Measurements from ENCODE around the gene KRTAP10-5. TPM values are rescaled to one million over a fixed set of nuclear protein-coding genes. Genes with fewer than 3 reads are reported as not detected.

KRTAP10-5 gene
- total RNA-seq, 3 donors from 2014 or later (not counting 1 experiment from before 2014, with no cell fraction given), result not detected

DNA sequence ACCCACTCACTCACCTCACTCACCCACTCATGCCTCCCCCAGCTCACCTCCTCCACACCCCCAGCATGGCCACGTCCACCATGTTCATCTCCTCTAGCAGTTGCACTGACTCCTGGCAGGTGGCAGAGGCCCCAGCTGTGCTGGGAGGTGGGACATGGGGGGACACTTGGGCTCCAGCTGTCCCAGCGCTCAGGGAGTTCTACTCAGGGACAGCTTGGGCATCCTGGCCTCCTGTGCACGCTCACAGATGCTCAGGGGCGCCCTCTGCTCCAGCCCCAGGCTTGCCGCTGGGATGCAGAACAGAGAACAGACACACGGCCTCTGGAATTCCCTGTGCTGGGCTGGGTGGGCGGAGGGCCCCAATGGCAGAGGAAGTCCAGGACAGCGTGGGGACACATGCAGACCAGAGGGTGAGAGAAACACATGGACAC is 36.7 kb upstream of the KRTAP10-5 start:
- Histone ChIP-seq H3K9me3 (ENCODE audit: control insufficient read depth, insufficient read depth, low read length) (peaks cover 4% of the 10 kb centered on the region), H3K4me1 (ENCODE audit: control insufficient read depth, insufficient read depth, low read length) (peaks cover 27% of the 10 kb centered on the region), H3K4me3 (ENCODE audit: low read length) (no peak overlapping the region), H3K27me3 (ENCODE audit: control insufficient read depth, insufficient read depth, low read length) (no peaks in the 10 kb centered on the region), H3K36me3 (ENCODE audit: control insufficient read depth, insufficient read depth, low read length) (no peaks in the 10 kb centered on the region), H3K27ac (ENCODE audit: low read length) (no peak overlapping the region)
- no peak for TF ChIP-seq CTCF (IDR thresholded peaks at IDR 0.05)
- intact Hi-C loops (cut with micrococcal nuclease), result no loop called here
- H3K27ac Mint-ChIP-seq, result peak overlapping the region in 1 of 2 donors; percentile 95
- 85% methylated on average over 8 of the region's 8 CpGs for WGBS (ENCODE audit: insufficient coverage)
- no peak overlapping the region for H3K4me3 Mint-ChIP-seq
- DNase-seq (no peak), ATAC-seq (no peak)
- peaks cover 0 to 2% of the 10 kb centered on the region in 2 donors for H3K27me3 Mint-ChIP-seq (ENCODE audit: low read depth in 2 of 2)
- peaks cover 5 to 18% of the 10 kb centered on the region in 2 donors for H3K9me3 Mint-ChIP-seq
- H3K36me3 Mint-ChIP-seq, result peaks cover 22% of the 10 kb centered on the region
- H3K4me1 Mint-ChIP-seq, result peaks cover 29 to 47% of the 10 kb centered on the region in 2 donors

- peaks cover 22% of the 10 kb centered on the region for H3K36me3 Mint-ChIP-seq
- intact Hi-C loops (cut with micrococcal nuclease), result no loop called here
- H3K4me3 ChIP-seq (ENCODE audit: low read length), result no peak overlapping the region
- H3K27ac ChIP-seq (ENCODE audit: low read length), result no peak overlapping the region
- peak overlapping the region in 1 of 2 donors; percentile 95 for H3K27ac Mint-ChIP-seq
- H3K9me3 Mint-ChIP-seq, result peaks cover 5 to 18% of the 10 kb centered on the region in 2 donors
- H3K36me3 ChIP-seq (ENCODE audit: control insufficient read depth, insufficient read depth, low read length), result no peaks in the 10 kb centered on the region
- peaks cover 31% of the 10 kb centered on the region for H3K4me1 ChIP-seq (ENCODE audit: control insufficient read depth, insufficient read depth, low read length)
- no peak overlapping the region for H3K4me3 Mint-ChIP-seq
- TF ChIP-seq CTCF (IDR thresholded peaks at IDR 0.05), result no peak
- peaks cover 0 to 2% of the 10 kb centered on the region in 2 donors for H3K27me3 Mint-ChIP-seq (ENCODE audit: low read depth in 2 of 2)
- peaks cover 9% of the 10 kb centered on the region for H3K9me3 ChIP-seq (ENCODE audit: control insufficient read depth, insufficient read depth, low read length)
- DNase-seq (no peak), ATAC-seq (no peak)
- peaks cover 29 to 47% of the 10 kb centered on the region in 2 donors for H3K4me1 Mint-ChIP-seq
- WGBS (ENCODE audit: insufficient coverage), result 90% methylated on average over 16 of the region's 16 CpGs
- H3K27me3 ChIP-seq (ENCODE audit: control insufficient read depth, insufficient read depth, low read length), result no peaks in the 10 kb centered on the region
Measured at GRCh38 chr21:44616591-44616926, 36.2 kb upstream of the KRTAP10-5 start.

- intact Hi-C loops (cut with micrococcal nuclease), result no loop called here
- no peak for DNase-seq
- no peak for TF ChIP-seq CTCF (IDR thresholded peaks at IDR 0.05)
- H3K36me3 Mint-ChIP-seq, result peaks cover 22% of the 10 kb centered on the region
- peaks cover 29 to 47% of the 10 kb centered on the region in 2 donors for H3K4me1 Mint-ChIP-seq
- peaks cover 5 to 21% of the 10 kb centered on the region in 2 donors for H3K9me3 Mint-ChIP-seq
- ATAC-seq, result no peak
- peaks cover 0 to 2% of the 10 kb centered on the region in 2 donors for H3K27me3 Mint-ChIP-seq (ENCODE audit: low read depth in 2 of 2)
- H3K4me1 ChIP-seq (ENCODE audit: control insufficient read depth, insufficient read depth, low read length), result peaks cover 31% of the 10 kb centered on the region
- no peaks in the 10 kb centered on the region for H3K27me3 ChIP-seq (ENCODE audit: control insufficient read depth, insufficient read depth, low read length)
- peak overlapping the region in 1 of 2 donors; percentile 95 for H3K27ac Mint-ChIP-seq
- peaks cover 14% of the 10 kb centered on the region for H3K9me3 ChIP-seq (ENCODE audit: control insufficient read depth, insufficient read depth, low read length)
- no peaks in the 10 kb centered on the region for H3K36me3 ChIP-seq (ENCODE audit: control insufficient read depth, insufficient read depth, low read length)
- H3K4me3 Mint-ChIP-seq, result no peak overlapping the region
- no peak overlapping the region for H3K27ac ChIP-seq (ENCODE audit: low read length)
- 89% methylated on average over 17 of the region's 17 CpGs for WGBS (ENCODE audit: insufficient coverage)
- no peak overlapping the region for H3K4me3 ChIP-seq (ENCODE audit: low read length)
Measured at GRCh38 chr21:44615911-44616590, 35.6 kb upstream of the KRTAP10-5 start.

DNA sequence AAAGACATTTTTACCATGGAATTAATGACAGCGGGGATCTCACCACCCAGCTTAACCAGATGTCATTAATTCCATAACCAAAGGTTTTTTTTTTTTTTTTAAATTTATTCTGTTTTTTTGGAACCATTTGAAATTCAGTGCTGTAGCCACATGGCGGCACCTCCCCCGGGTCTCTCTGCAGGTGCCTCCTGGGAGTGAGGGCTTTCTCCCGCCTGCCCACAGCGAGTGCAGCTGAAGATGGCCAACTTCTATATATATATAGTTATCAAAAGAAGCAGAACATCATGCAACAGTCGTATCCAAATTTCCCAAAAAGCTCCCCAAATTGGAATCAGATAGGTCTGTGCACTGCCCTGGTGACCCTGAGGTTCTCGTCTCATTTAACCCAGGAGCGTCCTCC is 35.1 kb upstream of the KRTAP10-5 start:
- Histone ChIP-seq H3K27ac (ENCODE audit: low read length) (no peak overlapping the region), H3K36me3 (ENCODE audit: control insufficient read depth, insufficient read depth, low read length) (no peaks in the 10 kb centered on the region), H3K27me3 (ENCODE audit: control insufficient read depth, insufficient read depth, low read length) (no peaks in the 10 kb centered on the region), H3K9me3 (ENCODE audit: control insufficient read depth, insufficient read depth, low read length) (peaks cover 19% of the 10 kb centered on the region), H3K4me3 (ENCODE audit: low read length) (no peak overlapping the region), H3K4me1 (ENCODE audit: control insufficient read depth, insufficient read depth, low read length) (peaks cover 31% of the 10 kb centered on the region)
- Mint-ChIP-seq H3K4me3 (no peak overlapping the region), H3K27me3 (ENCODE audit: low read depth in 2 of 2) (peaks cover 0 to 2% of the 10 kb centered on the region in 2 donors), H3K4me1 (peaks cover 25 to 44% of the 10 kb centered on the region in 2 donors), H3K27ac (no peak overlapping the region), H3K36me3 (peaks cover 17% of the 10 kb centered on the region), H3K9me3 (peaks cover 2 to 18% of the 10 kb centered on the region in 2 donors)
- intact Hi-C loops (cut with micrococcal nuclease), result no loop called here
- ATAC-seq (no peak), DNase-seq (no peak)
- 88% methylated on average over 5 of the region's 8 CpGs for WGBS (ENCODE audit: insufficient coverage)
- TF ChIP-seq CTCF (IDR thresholded peaks at IDR 0.05), result no peak
